Keratinocyte (primary cell): ENCODE data around the gene UBQLN1. TPM values are rescaled to one million over a fixed set of nuclear protein-coding genes. Genes with fewer than 3 reads are reported as not detected.

Experiments
- DNase-seq: peaks from one replicate; pipeline ENCODE4 v3.0.0-alpha.2; 2011; ENCODE audit warnings: low read depth, missing footprints, low spot score
- FAIRE-seq: peaks from 2 replicates; lab custom pipeline; 2011; peaks lifted over from hg19 to GRCh38; lab: Jason Lieb, UNC
- H2AFZ ChIP-seq: 2 replicates; pipeline ENCODE4 v1.6.0; 2012; ENCODE audit warnings: low read length, control low read depth, inconsistent platforms; ENCODE audit not compliant: control insufficient read depth
- H3K27ac ChIP-seq: 2 replicates; pipeline ENCODE4 v1.5.1; 2011; ENCODE audit warnings: low read length; ENCODE audit not compliant: control insufficient read depth, insufficient read depth
- H3K27me3 ChIP-seq: 3 replicates; pipeline ENCODE4 v1.6.0; 2011; ENCODE audit warnings: low read length; ENCODE audit not compliant: control insufficient read depth, insufficient read depth; ENCODE audit errors: extremely low read depth
- H3K36me3 ChIP-seq, 2 experiments: 2 replicates in 1 of 2; 3 replicates in 1 of 2; pipeline ENCODE4 v1.5.1; 2011; ENCODE audit warnings: low read length in 2 of 2, mild to moderate bottlenecking in 1 of 2; ENCODE audit not compliant: control insufficient read depth in 2 of 2, insufficient read depth in 2 of 2; ENCODE audit errors: extremely low read depth in 1 of 2
- H3K4me1 ChIP-seq: 3 replicates; pipeline ENCODE4 v1.5.1; 2011; ENCODE audit warnings: low read length; ENCODE audit not compliant: control insufficient read depth, insufficient read depth; ENCODE audit errors: extremely low read depth
- H3K4me2 ChIP-seq: 3 replicates; pipeline ENCODE4 v1.6.0; 2011; ENCODE audit warnings: low read depth, low read length; ENCODE audit not compliant: control insufficient read depth, insufficient read depth; ENCODE audit errors: extremely low read depth
- H3K4me3 ChIP-seq, 3 experiments: fragments of 200-600 bp in 1 of 3; sonication (generic) in 1 of 3; 2 replicates in 2 of 3; 3 replicates in 1 of 3; pipeline ENCODE4 v1.5.1; 2011 to 2016; ENCODE audit warnings: low read length in 3 of 3, mild to moderate bottlenecking in 3 of 3, control low read depth in 2 of 3, inconsistent platforms in 1 of 3, low read depth in 1 of 3, mixed read lengths in 1 of 3, mixed run types in 1 of 3, moderate library complexity in 1 of 3; ENCODE audit not compliant: control insufficient read depth in 2 of 3, insufficient read depth in 2 of 3; ENCODE audit errors: extremely low read depth in 1 of 3
- H3K79me2 ChIP-seq: 2 replicates; pipeline ENCODE4 v1.6.0; 2012; ENCODE audit warnings: low read length; ENCODE audit not compliant: control insufficient read depth, insufficient read depth
- H3K9ac ChIP-seq: 3 replicates; pipeline ENCODE4 v1.6.0; 2011; ENCODE audit warnings: low read length; ENCODE audit not compliant: control insufficient read depth, insufficient read depth; ENCODE audit errors: extremely low read depth
- H3K9me1 ChIP-seq: 3 replicates; pipeline ENCODE4 v1.6.0; 2011; ENCODE audit warnings: low read length; ENCODE audit not compliant: control insufficient read depth, insufficient read depth; ENCODE audit errors: extremely low read depth
- H3K9me3 ChIP-seq: 2 replicates; pipeline ENCODE4 v1.5.1; 2012; ENCODE audit warnings: low read depth, low read length; ENCODE audit not compliant: control insufficient read depth
- H4K20me1 ChIP-seq: 3 replicates; pipeline ENCODE4 v1.6.0; 2011; ENCODE audit warnings: low read length; ENCODE audit not compliant: control insufficient read depth, insufficient read depth; ENCODE audit errors: extremely low read depth
- EZH2 ChIP-seq: IDR thresholded peaks from one replicate; pipeline ENCODE4 v1.6.1; 2012; ENCODE audit warnings: inconsistent platforms, mild to moderate bottlenecking, low read length, moderate library complexity
- dilution Hi-C: fragments of 300-500 bp; cut with MboI; formaldehyde crosslinking; loops from one replicate; pipeline ENCODE4 v1.7.0; 2020; ENCODE audit warnings: low sequenced_read_pairs; ENCODE audit not compliant: extremely low pct_ligation_motif_present
- polyA plus RNA-seq, 5 experiments: library from polyadenylated mRNA; depleted of rRNA in 3 of 5; stranded (reverse) in 3 of 5; stranded (forward) in 1 of 5; unstranded in 1 of 5; fragments of >200 nt; gene quantifications; 1 replicate in 1 of 5; 2 replicates in 3 of 5; 3 replicates in 1 of 5; pipeline versions ENCODE4 v1.2.1 to v1.2.3, GENCODE V29; 2011 to 2012; ENCODE audit warnings: missing spikeins in 2 of 5, low read depth in 1 of 5, low replicate concordance in 1 of 5
- TF ChIP-seq, protein P1 (sequence below), 3 experiments: IDR thresholded peaks in 1 of 3; conservative IDR thresholded peaks in 1 of 3; optimal IDR thresholded peaks in 1 of 3; 2 replicates in 2 of 3; 3 replicates in 1 of 3; pipeline versions ENCODE3 to v1.5.1; 2011; ENCODE audit warnings: low read length in 3 of 3, mild to moderate bottlenecking in 3 of 3, moderate library complexity in 2 of 3, control low read depth in 1 of 3, inconsistent platforms in 1 of 3; ENCODE audit not compliant: insufficient read depth in 2 of 3; ENCODE audit errors: extremely low read depth in 1 of 3

The UBQLN1 gene
- polyA plus RNA-seq, 1 donor (not counting 4 experiments of a cell fraction or from before 2014, with no cell fraction given): 145 TPM

DNA sequence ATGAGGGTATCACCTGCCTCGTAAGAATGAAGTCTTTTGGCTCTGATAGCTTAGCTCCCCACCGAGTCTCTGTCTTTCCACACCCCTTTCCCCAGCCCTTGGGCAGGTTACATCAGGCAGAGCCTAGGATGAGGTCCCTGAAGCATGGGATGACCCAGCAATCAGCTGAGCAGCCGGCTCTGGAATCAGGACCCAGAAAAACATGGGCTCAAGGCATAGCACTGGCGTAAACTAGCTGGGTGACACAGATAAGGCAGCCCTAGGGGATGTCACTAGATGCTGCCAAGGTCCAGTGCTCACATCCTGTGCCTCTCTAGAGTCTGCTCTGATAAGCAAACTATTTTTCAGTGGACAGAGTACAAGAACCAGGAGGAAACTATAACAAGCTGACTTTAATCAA is 58.2 kb downstream of the UBQLN1 start:
- TF ChIP-seq, protein P1, sequence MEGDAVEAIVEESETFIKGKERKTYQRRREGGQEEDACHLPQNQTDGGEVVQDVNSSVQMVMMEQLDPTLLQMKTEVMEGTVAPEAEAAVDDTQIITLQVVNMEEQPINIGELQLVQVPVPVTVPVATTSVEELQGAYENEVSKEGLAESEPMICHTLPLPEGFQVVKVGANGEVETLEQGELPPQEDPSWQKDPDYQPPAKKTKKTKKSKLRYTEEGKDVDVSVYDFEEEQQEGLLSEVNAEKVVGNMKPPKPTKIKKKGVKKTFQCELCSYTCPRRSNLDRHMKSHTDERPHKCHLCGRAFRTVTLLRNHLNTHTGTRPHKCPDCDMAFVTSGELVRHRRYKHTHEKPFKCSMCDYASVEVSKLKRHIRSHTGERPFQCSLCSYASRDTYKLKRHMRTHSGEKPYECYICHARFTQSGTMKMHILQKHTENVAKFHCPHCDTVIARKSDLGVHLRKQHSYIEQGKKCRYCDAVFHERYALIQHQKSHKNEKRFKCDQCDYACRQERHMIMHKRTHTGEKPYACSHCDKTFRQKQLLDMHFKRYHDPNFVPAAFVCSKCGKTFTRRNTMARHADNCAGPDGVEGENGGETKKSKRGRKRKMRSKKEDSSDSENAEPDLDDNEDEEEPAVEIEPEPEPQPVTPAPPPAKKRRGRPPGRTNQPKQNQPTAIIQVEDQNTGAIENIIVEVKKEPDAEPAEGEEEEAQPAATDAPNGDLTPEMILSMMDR (optimal IDR thresholded peaks at IDR 0.05 in 1 of 3, IDR thresholded peaks at IDR 0.05 in 1 of 3, conservative IDR thresholded peaks at IDR 0.05 in 1 of 3; ENCODE audit: extremely low read depth in 1 of 3, insufficient read depth in 2 of 3, low read length in 3 of 3): no peak
- no peak for TF ChIP-seq EZH2
- Histone ChIP-seq H3K4me3 (no peak overlapping the region), H3K9me3 (no peaks in the 10 kb centered on the region), H4K20me1 (no peaks in the 10 kb centered on the region), H2AFZ (no peak overlapping the region), H3K9me1 (no peaks in the 10 kb centered on the region), H3K4me2 (no peak overlapping the region), H3K27ac (no peak overlapping the region), H3K4me1 (no peaks in the 10 kb centered on the region), H3K79me2 (no peaks in the 10 kb centered on the region), H3K9ac (no peak overlapping the region), H3K27me3 (no peaks in the 10 kb centered on the region), H3K36me3 (peaks cover 14 to 20% of the 10 kb centered on the region in 2 experiments)
- dilution Hi-C loops: no loop called here
- FAIRE-seq (no peak), DNase-seq (no peak)

DNA sequence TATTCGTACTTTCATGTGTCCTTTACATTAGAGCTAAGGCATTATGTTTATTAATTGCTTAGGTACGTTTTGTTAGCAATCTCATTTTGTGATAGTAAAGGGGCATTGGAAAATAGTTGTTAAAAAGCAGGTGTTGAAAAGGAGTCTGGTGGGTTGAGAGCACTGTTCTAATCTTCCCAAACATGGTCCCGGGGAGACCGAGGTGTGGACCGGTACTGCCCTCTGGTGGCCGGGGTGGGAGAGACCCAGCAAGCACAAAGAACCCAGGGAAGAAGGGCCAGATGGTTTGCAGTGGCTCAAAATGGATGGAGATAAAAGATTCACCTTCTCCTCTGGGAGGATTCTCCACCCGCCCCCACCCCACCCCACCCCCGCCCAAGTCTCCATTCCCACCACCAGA is 58.7 kb downstream of the UBQLN1 start:
- no peak overlapping the region for H2AFZ ChIP-seq
- H3K27me3 ChIP-seq: no peaks in the 10 kb centered on the region
- no peak overlapping the region for H3K4me3 ChIP-seq
- no peak overlapping the region for H3K9ac ChIP-seq
- no peak for DNase-seq
- H3K79me2 ChIP-seq: no peaks in the 10 kb centered on the region
- no peak for FAIRE-seq
- TF ChIP-seq, protein P1 (optimal IDR thresholded peaks at IDR 0.05 in 1 of 3, IDR thresholded peaks at IDR 0.05 in 1 of 3, conservative IDR thresholded peaks at IDR 0.05 in 1 of 3; ENCODE audit: extremely low read depth in 1 of 3, insufficient read depth in 2 of 3, low read length in 3 of 3): peak; percentile 78 to 86 (median 85)
- no peak for TF ChIP-seq EZH2
- no peak overlapping the region for H3K4me2 ChIP-seq
- H3K36me3 ChIP-seq: peaks cover 14 to 18% of the 10 kb centered on the region in 2 experiments
- H3K27ac ChIP-seq: no peak overlapping the region
- no peaks in the 10 kb centered on the region for H4K20me1 ChIP-seq
- H3K9me3 ChIP-seq: no peaks in the 10 kb centered on the region
- H3K9me1 ChIP-seq: no peaks in the 10 kb centered on the region
- no peaks in the 10 kb centered on the region for H3K4me1 ChIP-seq
- dilution Hi-C loops: no loop called here
